Neural cell (in vitro differentiated cells): ENCODE measurements around the gene INMT.

Source experiments
- EP300 ChIP-seq: fragments of 450-650 bp; conservative IDR thresholded peaks from 2 replicates; pipeline ENCODE4 v1.6.1; 2014; ENCODE audit warnings: antibody characterized with exemption, mild to moderate bottlenecking, moderate library complexity; ENCODE audit not compliant: poor library complexity, severe bottlenecking
- EZH2 ChIP-seq: fragments of 200-600, 300-800 bp; shearing (Covaris generic), sonication (generic); IDR thresholded peaks from 2 replicates; pipeline ENCODE4 v1.6.1; 2014; ENCODE audit warnings: antibody characterized with exemption, low read length, borderline replicate concordance, mild to moderate bottlenecking; ENCODE audit not compliant: insufficient read depth, poor library complexity, severe bottlenecking
- MXI1 ChIP-seq: fragments of 450-650 bp; conservative IDR thresholded peaks from 2 replicates; pipeline ENCODE4 v1.6.1; 2014; ENCODE audit warnings: antibody characterized with exemption, mild to moderate bottlenecking; ENCODE audit not compliant: poor library complexity, severe bottlenecking
- POLR2AphosphoS5 ChIP-seq: IDR thresholded peaks from 2 replicates; pipeline ENCODE4 v1.6.1; 2012
- RAD21 ChIP-seq: fragments of 450-650 bp; conservative IDR thresholded peaks from 2 replicates; pipeline ENCODE4 v1.6.1; 2014; ENCODE audit warnings: antibody characterized with exemption, mild to moderate bottlenecking, moderate library complexity
- TF ChIP-seq, protein P1 (sequence below): fragments of 450-650 bp; IDR thresholded peaks from 2 replicates; pipeline ENCODE4 v1.5.1; 2014; ENCODE audit warnings: antibody characterized with exemption, mild to moderate bottlenecking, moderate library complexity; ENCODE audit not compliant: poor library complexity, severe bottlenecking

GRCh38 chr7:30787486-30787885 lies 35.6 kb downstream of the INMT start:
- no peak for TF ChIP-seq EP300
- TF ChIP-seq, protein P1, sequence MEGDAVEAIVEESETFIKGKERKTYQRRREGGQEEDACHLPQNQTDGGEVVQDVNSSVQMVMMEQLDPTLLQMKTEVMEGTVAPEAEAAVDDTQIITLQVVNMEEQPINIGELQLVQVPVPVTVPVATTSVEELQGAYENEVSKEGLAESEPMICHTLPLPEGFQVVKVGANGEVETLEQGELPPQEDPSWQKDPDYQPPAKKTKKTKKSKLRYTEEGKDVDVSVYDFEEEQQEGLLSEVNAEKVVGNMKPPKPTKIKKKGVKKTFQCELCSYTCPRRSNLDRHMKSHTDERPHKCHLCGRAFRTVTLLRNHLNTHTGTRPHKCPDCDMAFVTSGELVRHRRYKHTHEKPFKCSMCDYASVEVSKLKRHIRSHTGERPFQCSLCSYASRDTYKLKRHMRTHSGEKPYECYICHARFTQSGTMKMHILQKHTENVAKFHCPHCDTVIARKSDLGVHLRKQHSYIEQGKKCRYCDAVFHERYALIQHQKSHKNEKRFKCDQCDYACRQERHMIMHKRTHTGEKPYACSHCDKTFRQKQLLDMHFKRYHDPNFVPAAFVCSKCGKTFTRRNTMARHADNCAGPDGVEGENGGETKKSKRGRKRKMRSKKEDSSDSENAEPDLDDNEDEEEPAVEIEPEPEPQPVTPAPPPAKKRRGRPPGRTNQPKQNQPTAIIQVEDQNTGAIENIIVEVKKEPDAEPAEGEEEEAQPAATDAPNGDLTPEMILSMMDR = no peak
- no peak for TF ChIP-seq POLR2AphosphoS5
- TF ChIP-seq EZH2 = no peak
- no peak for TF ChIP-seq RAD21
- TF ChIP-seq MXI1 = no peak
